ENCODE results near the gene SOX5.
"Not testable (repeated sequence)": the region's sequence is repeated elsewhere in the genome, so short reads cannot be mapped to it uniquely, and the experiment has no call there.

- not testable (repeated sequence) for TF ChIP-seq POLR2A (IDR thresholded peaks at IDR 0.05)
- TF ChIP-seq, protein P1, sequence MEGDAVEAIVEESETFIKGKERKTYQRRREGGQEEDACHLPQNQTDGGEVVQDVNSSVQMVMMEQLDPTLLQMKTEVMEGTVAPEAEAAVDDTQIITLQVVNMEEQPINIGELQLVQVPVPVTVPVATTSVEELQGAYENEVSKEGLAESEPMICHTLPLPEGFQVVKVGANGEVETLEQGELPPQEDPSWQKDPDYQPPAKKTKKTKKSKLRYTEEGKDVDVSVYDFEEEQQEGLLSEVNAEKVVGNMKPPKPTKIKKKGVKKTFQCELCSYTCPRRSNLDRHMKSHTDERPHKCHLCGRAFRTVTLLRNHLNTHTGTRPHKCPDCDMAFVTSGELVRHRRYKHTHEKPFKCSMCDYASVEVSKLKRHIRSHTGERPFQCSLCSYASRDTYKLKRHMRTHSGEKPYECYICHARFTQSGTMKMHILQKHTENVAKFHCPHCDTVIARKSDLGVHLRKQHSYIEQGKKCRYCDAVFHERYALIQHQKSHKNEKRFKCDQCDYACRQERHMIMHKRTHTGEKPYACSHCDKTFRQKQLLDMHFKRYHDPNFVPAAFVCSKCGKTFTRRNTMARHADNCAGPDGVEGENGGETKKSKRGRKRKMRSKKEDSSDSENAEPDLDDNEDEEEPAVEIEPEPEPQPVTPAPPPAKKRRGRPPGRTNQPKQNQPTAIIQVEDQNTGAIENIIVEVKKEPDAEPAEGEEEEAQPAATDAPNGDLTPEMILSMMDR (IDR thresholded peaks at IDR 0.05): not testable (repeated sequence)
Observed at GRCh38 chr12:23509832-23510231, 439.6 kb downstream of the SOX5 start.
